ENCODE measurements around the gene TSPAN2. TPM values are rescaled to one million over a fixed set of nuclear protein-coding genes. Genes with fewer than 3 reads are reported as not detected.

TSPAN2 gene
- 100 to 1,000 TPM in 2 of 4 donors, 10 to 100 TPM in 2; 61.5 to 122 (median 94.7) TPM for total RNA-seq
- polyA plus RNA-seq: 1 to 10 TPM in 2 of 3 donors, under 1 TPM in 1; 0.46 to 5.5 (median 1.8) TPM

DNA sequence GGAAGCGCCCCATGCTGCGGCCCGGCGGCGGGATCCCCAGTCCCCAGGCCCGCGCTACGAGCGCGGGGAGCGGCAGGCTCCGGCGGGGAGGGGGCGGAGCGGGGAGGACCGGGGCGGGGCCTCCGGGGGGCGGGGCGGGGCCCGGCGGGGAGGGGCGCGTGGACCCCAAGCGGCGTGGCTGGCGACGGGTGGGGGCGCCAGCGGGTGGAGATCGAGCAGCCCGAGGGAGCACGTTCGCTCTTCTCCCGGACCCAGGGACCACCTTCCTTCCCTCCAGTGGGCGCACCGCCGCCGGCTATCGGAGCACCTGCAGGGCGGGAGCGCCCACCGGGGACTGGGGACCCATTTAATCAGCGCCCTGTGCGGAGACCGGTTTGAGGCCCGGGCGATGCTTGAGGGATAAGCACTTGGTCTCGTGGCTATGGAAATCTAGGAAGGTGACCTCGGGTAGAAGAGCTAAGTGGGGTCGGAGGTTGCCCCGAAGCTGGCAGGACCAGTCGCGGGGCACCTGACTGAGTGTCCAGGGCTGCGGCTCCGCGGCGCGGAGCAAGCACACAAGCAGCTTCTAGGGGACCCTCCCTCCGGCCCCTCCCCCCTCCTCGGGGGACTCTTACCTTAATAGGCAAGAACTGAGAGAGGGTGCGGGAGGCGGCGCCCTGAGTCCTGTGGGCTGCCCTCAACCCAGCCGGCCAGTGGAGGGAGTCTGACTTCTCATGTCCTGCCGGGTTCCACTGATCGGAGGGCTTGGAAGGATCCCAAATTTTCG is at the start of gene TSPAN2:
Gene TSPAN2, minus strand, starts transcription at position 84 of the 766 bp plus-strand sequence. Its CDS starts 71 bp downstream, at position 13.
- H3K27me3 ChIP-seq: no peaks in the 10 kb centered on the region
- TF ChIP-seq POLR2AphosphoS5 (IDR thresholded peaks at IDR 0.05) (peak; percentile 76 to 92 (median 88)), POLR2A (IDR thresholded peaks at IDR 0.05) (peak; percentile 81 to 87), EP300 (IDR thresholded peaks at IDR 0.05) (peak in 2 of 4 donors; percentile 9 to 46)
- TF ChIP-seq, protein P1, sequence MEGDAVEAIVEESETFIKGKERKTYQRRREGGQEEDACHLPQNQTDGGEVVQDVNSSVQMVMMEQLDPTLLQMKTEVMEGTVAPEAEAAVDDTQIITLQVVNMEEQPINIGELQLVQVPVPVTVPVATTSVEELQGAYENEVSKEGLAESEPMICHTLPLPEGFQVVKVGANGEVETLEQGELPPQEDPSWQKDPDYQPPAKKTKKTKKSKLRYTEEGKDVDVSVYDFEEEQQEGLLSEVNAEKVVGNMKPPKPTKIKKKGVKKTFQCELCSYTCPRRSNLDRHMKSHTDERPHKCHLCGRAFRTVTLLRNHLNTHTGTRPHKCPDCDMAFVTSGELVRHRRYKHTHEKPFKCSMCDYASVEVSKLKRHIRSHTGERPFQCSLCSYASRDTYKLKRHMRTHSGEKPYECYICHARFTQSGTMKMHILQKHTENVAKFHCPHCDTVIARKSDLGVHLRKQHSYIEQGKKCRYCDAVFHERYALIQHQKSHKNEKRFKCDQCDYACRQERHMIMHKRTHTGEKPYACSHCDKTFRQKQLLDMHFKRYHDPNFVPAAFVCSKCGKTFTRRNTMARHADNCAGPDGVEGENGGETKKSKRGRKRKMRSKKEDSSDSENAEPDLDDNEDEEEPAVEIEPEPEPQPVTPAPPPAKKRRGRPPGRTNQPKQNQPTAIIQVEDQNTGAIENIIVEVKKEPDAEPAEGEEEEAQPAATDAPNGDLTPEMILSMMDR (IDR thresholded peaks at IDR 0.05): peak in 3 of 4 experiments; percentile 35 to 53 (median 39)
- H3K27ac ChIP-seq: peak within 1 kb of the TSS; percentile 94 to 98 (median 97)
- peak; percentile 98 for DNase-seq
- peak within 1 kb of the TSS; percentile 69 to 90 (median 81) for H3K4me3 ChIP-seq
- intact Hi-C loops (cut with DNase I): no loop called here
- 1% methylated on average over 68 of the region's 68 CpGs for WGBS, 2 donors
- peaks cover 0 to 49% (median 44%) of the 10 kb centered on the region in 4 donors for H3K4me1 ChIP-seq
- no peaks in the 10 kb centered on the region for H3K9me3 ChIP-seq
- no peaks in the 10 kb centered on the region for H3K36me3 ChIP-seq

DNA sequence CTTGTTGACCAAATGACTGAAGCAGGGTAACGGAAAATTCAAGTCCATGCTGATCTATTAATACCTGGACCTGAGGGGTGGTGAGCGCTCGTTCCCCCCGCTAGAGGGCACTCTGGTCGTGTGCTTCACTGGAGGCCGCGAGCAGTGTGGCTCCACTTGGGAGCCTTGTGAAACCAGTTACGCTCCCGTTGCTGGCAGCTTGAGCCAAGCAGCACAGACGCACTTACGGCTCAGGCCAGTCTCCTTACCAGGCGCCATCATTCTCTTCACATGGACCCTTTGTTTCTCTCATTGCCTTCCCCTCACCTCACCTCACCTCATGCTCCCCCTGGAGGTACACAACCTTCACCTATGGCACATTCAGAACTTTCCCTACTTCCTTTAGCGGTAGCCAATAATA is 49.7 kb upstream of the TSPAN2 start:
- Histone ChIP-seq H3K4me3 (no peak overlapping the region), H3K36me3 (no peaks in the 10 kb centered on the region), H3K27ac (no peak overlapping the region), H3K9me3 (no peaks in the 10 kb centered on the region), H3K4me1 (peaks cover 0 to 21% (median 17%) of the 10 kb centered on the region in 4 donors), H3K27me3 (no peaks in the 10 kb centered on the region)
- peak; percentile 95 for DNase-seq
- TF ChIP-seq POLR2AphosphoS5 (IDR thresholded peaks at IDR 0.05) (peak in 3 of 4 donors; percentile 19 to 47 (median 42)), POLR2A (IDR thresholded peaks at IDR 0.05) (no peak), EP300 (IDR thresholded peaks at IDR 0.05) (no peak)
- TF ChIP-seq, protein P1 (IDR thresholded peaks at IDR 0.05): peak; percentile 68 to 87 (median 78)
- WGBS, 2 donors: 8% methylated on average over 13 of the region's 13 CpGs
- intact Hi-C loops (cut with DNase I): loop anchor here (1.0 to 10.0 kb wide), 4 partner anchors 330 to 633 kb away; no protein-coding TSS in a partner anchor

DNA sequence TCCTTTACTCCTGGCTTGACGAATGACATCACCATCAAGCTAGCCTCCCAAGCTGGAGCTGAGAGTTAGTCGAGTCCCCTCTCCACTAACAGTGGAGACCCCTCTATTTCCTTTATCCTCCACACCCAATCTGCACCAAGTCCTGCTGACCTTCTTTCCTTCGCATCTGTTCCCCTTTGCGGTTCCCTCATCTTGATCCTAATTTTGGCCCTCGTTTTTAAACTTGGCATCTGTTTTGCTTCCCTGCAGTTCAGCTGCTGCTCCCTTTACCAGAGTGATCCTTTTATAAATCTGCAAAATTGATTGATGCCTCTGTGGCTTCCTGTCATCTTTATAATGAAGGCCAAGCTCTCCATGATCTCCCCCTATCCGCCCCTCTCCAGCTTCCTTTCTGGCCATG is 49.0 kb upstream of the TSPAN2 start:
- Histone ChIP-seq H3K4me1 (peaks cover 0 to 22% (median 17%) of the 10 kb centered on the region in 4 donors), H3K36me3 (no peaks in the 10 kb centered on the region)
- intact Hi-C loops (cut with DNase I): loop anchor here (5.0 to 10.0 kb wide), 2 partner anchors 567 to 634 kb away; no protein-coding TSS in a partner anchor

DNA sequence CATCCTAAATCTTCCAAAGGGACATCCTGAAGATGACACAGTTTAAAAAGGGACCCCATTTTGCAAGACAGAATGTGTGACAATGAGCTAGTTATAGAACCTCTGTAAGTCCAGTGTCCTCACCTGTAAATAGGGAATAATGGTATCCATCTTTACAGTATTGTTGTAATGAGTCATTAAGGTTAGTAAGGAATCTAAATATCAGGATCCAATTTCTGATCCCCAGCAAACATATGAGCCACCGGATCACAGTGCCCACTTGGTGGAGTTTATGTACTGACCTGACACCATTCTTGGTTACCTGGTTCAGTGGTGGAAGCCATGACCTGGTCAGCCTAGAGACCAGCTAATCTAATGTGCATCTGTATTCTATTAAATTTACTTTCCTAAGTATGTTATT is 47.9 kb upstream of the TSPAN2 start:
- H3K27me3 ChIP-seq: no peaks in the 10 kb centered on the region
- intact Hi-C loops (cut with DNase I): loop anchor here (5.0 to 10.0 kb wide), 2 partner anchors 568 to 635 kb away; no protein-coding TSS in a partner anchor
- H3K4me1 ChIP-seq: peaks cover 0 to 22% (median 17%) of the 10 kb centered on the region in 4 donors
- no peak overlapping the region for H3K4me3 ChIP-seq
- H3K9me3 ChIP-seq: no peaks in the 10 kb centered on the region
- WGBS, 2 donors: 75 to 91% methylated on average over 1 of the region's 1 CpG
- H3K36me3 ChIP-seq: no peaks in the 10 kb centered on the region
- no peak for DNase-seq
- H3K27ac ChIP-seq: no peak overlapping the region
- TF ChIP-seq POLR2A (IDR thresholded peaks at IDR 0.05) (no peak), POLR2AphosphoS5 (IDR thresholded peaks at IDR 0.05) (no peak), EP300 (IDR thresholded peaks at IDR 0.05) (no peak)
- TF ChIP-seq, protein P1 (IDR thresholded peaks at IDR 0.05): no peak

More for the DNA sequence above, 49.0 kb upstream of the TSPAN2 start:
- DNase-seq: no peak
- H3K9me3 ChIP-seq: no peaks in the 10 kb centered on the region
- no peak overlapping the region for H3K4me3 ChIP-seq
- no peaks in the 10 kb centered on the region for H3K27me3 ChIP-seq
- TF ChIP-seq, protein P1 (IDR thresholded peaks at IDR 0.05): no peak
- no peak for TF ChIP-seq POLR2AphosphoS5 (IDR thresholded peaks at IDR 0.05)
- no peak for TF ChIP-seq EP300 (IDR thresholded peaks at IDR 0.05)
- TF ChIP-seq POLR2A (IDR thresholded peaks at IDR 0.05): no peak
- WGBS, 2 donors: 76 to 78% methylated on average over 6 of the region's 6 CpGs
- H3K27ac ChIP-seq: no peak overlapping the region
